ENCODE measurements around the gene TBC1D10B.
"Not testable (repeated sequence)": the region's sequence is repeated elsewhere in the genome, so short reads cannot be mapped to it uniquely, and the experiment has no call there.

TBC1D10B gene

GRCh38 chr16:30397056-30397455 is 26.8 kb upstream of the TBC1D10B start:
- DNase-seq (ENCODE audit: low spot score), result no peak

- DNase-seq (ENCODE audit: low spot score), result not testable (repeated sequence)
Observed at GRCh38 chr16:30396627-30397026, 26.3 kb upstream of the TBC1D10B start.

GRCh38 chr16:30395992-30396585 is 25.8 kb upstream of the TBC1D10B start:
- DNase-seq (ENCODE audit: low spot score), result no peak

DNA sequence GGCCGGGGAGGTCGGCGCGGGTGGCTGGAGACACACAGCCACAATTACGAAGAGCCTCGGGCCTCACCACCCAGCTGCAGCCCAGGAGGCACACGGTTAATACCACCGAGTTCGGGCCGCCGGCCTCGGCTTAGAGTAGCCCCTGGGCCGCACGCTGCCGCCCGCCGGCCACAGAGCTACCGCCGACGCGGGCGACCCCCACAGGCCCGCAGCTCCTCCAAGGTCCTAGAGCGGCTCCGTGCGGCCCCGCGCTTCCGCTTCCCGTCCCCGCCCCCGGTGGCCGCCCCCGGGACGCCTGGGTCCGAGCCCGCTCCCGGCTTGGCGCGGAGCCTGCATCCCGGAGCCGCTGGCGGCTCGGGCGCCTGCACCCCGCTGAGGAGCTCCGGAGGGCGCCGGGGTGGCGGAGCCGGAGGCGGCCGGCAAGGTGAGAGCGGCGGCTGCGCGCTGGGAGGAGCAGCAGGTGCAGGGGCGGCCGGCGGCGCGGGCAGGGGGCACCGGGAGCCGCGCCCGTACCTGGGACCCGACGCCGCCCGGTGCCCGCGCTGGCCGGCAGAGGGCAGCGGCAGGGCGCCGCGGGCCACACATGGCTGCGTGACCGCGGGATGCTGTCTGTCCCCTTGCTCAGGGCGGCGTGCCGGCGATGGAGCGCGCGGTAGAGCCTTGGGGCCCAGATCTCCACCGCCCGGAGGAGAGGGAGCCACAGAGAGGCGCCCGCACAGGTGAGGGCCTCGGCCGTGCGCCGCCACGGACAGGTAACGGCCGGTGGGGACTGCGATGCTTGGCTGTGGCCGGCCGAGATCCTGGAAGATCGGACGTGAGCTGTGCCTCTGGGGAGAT is 25.1 kb upstream of the TBC1D10B start, which contains the start of gene ZNF48:
Gene ZNF48 (plus strand): TSS at position 266 of the 837 bp plus-strand sequence. CDS start 375 bp downstream, at position 641.
- peak; percentile 67 for DNase-seq (ENCODE audit: low spot score)

- no peak for DNase-seq (ENCODE audit: low spot score)
Observed at GRCh38 chr16:30394592-30395154, 24.4 kb upstream of the TBC1D10B start.

- no peak for DNase-seq (ENCODE audit: low spot score)
Observed at GRCh38 chr16:30383521-30383920, 13.2 kb upstream of the TBC1D10B start.

- DNase-seq (ENCODE audit: low spot score), result peak; percentile 81
Observed at GRCh38 chr16:30382111-30382881, 12.0 kb upstream of the TBC1D10B start, which contains the start of gene SEPTIN1. Gene SEPTIN1 (minus strand): TSS chr16:30382561. CDS start chr16:30382542, 19 bp downstream.

- no peak for DNase-seq (ENCODE audit: low spot score)
Observed at GRCh38 chr16:30381291-30382041, 11.2 kb upstream of the TBC1D10B start.

DNA sequence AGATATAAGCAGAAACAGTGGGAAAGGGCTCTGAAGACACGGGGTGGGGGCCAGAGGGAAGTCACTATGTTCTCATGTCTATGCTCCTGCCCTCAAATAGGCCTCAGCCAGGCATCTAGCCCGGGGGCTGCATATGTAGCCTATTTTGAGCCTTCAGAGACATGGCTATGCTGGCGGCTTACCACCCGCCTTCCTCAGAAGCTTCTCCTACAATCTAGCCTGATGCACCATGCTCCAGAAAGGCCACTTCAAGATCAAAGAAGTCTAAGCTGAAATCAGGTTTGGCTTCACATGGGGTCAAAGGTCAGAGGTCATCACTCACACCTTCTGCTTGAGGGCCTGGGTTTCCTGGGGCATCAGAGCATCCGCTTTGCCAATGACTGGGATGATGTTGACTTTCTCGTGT is 10.5 kb upstream of the TBC1D10B start:
- DNase-seq (ENCODE audit: low spot score), result no peak

GRCh38 chr16:30380072-30380802 is 9.9 kb upstream of the TBC1D10B start:
- DNase-seq (ENCODE audit: low spot score), result no peak

GRCh38 chr16:30379158-30379783 is 9.0 kb upstream of the TBC1D10B start:
- DNase-seq (ENCODE audit: low spot score), result no peak

DNA sequence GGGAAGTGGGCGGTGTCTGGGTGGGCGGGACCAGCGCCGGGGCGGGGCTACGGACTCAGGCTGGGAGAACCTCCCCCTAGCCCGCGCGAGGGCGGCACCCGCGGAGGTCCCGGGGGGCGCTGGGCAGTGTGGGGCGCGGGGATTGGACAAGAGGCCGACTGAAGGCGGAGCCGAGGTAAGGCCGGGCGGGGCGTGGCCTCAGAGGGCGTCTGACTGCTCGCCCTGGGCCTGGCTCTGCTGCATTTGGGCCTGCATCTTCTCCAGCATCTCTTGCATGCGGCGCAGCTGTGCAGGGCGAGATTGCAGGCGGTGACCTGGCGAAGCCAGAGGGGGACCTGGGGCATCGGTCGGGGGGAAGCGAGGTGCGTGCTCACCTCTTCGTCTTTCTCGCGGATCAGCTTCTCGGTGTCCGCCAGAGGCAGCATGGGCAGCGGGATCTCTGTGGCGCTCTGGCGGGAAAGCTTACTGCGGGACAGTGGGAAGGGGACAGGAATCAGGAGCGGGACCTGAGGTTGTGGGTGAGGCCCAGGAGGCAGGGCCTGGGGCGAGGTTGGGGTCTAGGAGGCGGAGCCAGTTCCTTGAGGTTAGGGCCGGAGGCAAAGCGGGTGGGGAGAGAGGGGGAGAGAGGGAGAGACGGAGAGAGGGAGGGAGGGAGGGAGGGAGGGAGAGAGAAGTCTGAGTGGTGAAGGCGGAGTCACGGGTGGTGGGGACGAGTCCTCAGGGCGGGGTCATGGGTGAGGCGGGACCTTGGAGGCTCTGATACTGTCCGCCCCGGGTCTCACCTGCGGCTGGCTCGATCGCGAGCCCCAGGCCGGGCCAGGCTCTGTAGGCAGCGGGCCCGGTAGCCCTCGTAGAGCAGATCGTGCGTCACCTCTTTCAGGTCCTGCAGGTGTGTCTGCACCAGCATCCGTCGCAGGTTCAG is 8.2 kb upstream of the TBC1D10B start:
- DNase-seq (ENCODE audit: low spot score), result peak; percentile 98

GRCh38 chr16:30377812-30378235 is 7.5 kb upstream of the TBC1D10B start:
- DNase-seq (ENCODE audit: low spot score), result peak; percentile 93

- DNase-seq (ENCODE audit: low spot score), result no peak
Observed at GRCh38 chr16:30377050-30377811, 6.9 kb upstream of the TBC1D10B start.

- no peak for DNase-seq (ENCODE audit: low spot score)
Observed at GRCh38 chr16:30376461-30376902, 6.2 kb upstream of the TBC1D10B start.

GRCh38 chr16:30375864-30376263 is 5.6 kb upstream of the TBC1D10B start:
- DNase-seq (ENCODE audit: low spot score), result no peak

- no peak for DNase-seq (ENCODE audit: low spot score)
Observed at GRCh38 chr16:30374538-30374937, 4.2 kb upstream of the TBC1D10B start, which contains the start of gene MYL11. Gene MYL11 (plus strand): TSS chr16:30374802. CDS start chr16:30374858, 56 bp downstream.

GRCh38 chr16:30372725-30373124 is 2.4 kb upstream of the TBC1D10B start:
- DNase-seq (ENCODE audit: low spot score), result peak; percentile 31

Data from NAMALWA (cell line).